Neural progenitor cell (in vitro differentiated cells): ENCODE measurements around the gene SPTBN4. TPM values are rescaled to one million over a fixed set of nuclear protein-coding genes. Genes with fewer than 3 reads are reported as not detected.
"Not testable (repeated sequence)": the region's sequence is repeated elsewhere in the genome, so short reads cannot be mapped to it uniquely, and the experiment has no call there.

ENCODE experiments used
- DNase-seq: peaks from one replicate; pipeline ENCODE4 v3.0.0-alpha.2; 2016; ENCODE audit warnings: low spot score
- H2AFZ ChIP-seq: fragments of 200-600 bp; sonication (generic); replicated peaks from 2 replicates; pipeline ENCODE4 v1.6.1; 2016; ENCODE audit warnings: antibody characterized with exemption
- H3F3A ChIP-seq: fragments of 200-600 bp; sonication (generic); 2 replicates; pipeline ENCODE4 v1.6.1; 2016; ENCODE audit warnings: antibody characterized with exemption, low read depth
- H3K27ac ChIP-seq: fragments of 200-600 bp; sonication (generic); 2 replicates; pipeline ENCODE4 v1.5.1; 2016; ENCODE audit warnings: mild to moderate bottlenecking
- H3K27me3 ChIP-seq: fragments of 200-600 bp; sonication (generic); 2 replicates; pipeline ENCODE4 v1.6.1; 2016; ENCODE audit warnings: mild to moderate bottlenecking, moderate library complexity
- H3K36me3 ChIP-seq: fragments of 200-600 bp; sonication (generic); 2 replicates; pipeline ENCODE4 v1.5.1; 2016
- H3K4me1 ChIP-seq: fragments of 200-600 bp; sonication (generic); 2 replicates; pipeline ENCODE4 v1.6.1; 2016; ENCODE audit warnings: mixed run types
- H3K4me2 ChIP-seq: fragments of 200-600 bp; sonication (generic); 2 replicates; pipeline ENCODE4 v1.6.1; 2016
- H3K4me3 ChIP-seq: fragments of 200-600 bp; sonication (generic); 2 replicates; pipeline ENCODE4 v1.5.1; 2016
- H3K79me2 ChIP-seq: fragments of 200-600 bp; sonication (generic); 2 replicates; pipeline ENCODE4 v1.6.1; 2016; ENCODE audit warnings: low read depth
- H3K9ac ChIP-seq: fragments of 200-600 bp; sonication (generic); 2 replicates; pipeline ENCODE4 v1.6.1; 2016
- H3K9me3 ChIP-seq: fragments of 200-600 bp; sonication (generic); 2 replicates; pipeline ENCODE4 v1.5.1; 2016; ENCODE audit warnings: low read depth
- H4K20me1 ChIP-seq: fragments of 200-600 bp; sonication (generic); 2 replicates; pipeline ENCODE4 v1.6.1; 2016; ENCODE audit warnings: low read depth
- H3K27ac Mint-ChIP-seq: 3 replicates; pipeline ENCODE4 v1.8.0; 2021; ENCODE audit warnings: mixed read lengths
- H3K27me3 Mint-ChIP-seq: 2 replicates; pipeline ENCODE4 v1.8.0; 2022; ENCODE audit warnings: low read depth, mild to moderate bottlenecking, inconsistent platforms, moderate library complexity, mixed read lengths; ENCODE audit not compliant: insufficient read depth
- H3K36me3 Mint-ChIP-seq: 3 replicates; pipeline ENCODE4 v1.8.0; 2021; ENCODE audit warnings: mixed read lengths
- H3K4me1 Mint-ChIP-seq: 3 replicates; pipeline ENCODE4 v1.8.0; 2021; ENCODE audit warnings: mixed read lengths
- H3K4me3 Mint-ChIP-seq: 3 replicates; pipeline ENCODE4 v1.8.0; 2021; ENCODE audit warnings: mild to moderate bottlenecking, moderate library complexity, mixed read lengths
- H3K9me3 Mint-ChIP-seq: 3 replicates; pipeline ENCODE4 v1.8.0; 2020; ENCODE audit warnings: mixed read lengths
- EZH2 ChIP-seq: fragments of 200-600 bp; sonication (generic); IDR thresholded peaks from 2 replicates; pipeline ENCODE4 v1.6.1; 2017; ENCODE audit warnings: antibody characterized with exemption, mild to moderate bottlenecking, moderate library complexity
- EZH2phosphoT487 ChIP-seq: fragments of 200-600 bp; sonication (generic); IDR thresholded peaks from 2 replicates; pipeline ENCODE4 v1.6.1; 2017; ENCODE audit warnings: antibody characterized with exemption
- total RNA-seq: library from RNA; depleted of rRNA; stranded (reverse); fragments of >200 nt; gene quantifications from 2 replicates; pipeline ENCODE4 v1.2.3, GENCODE V29; 2015; ENCODE audit warnings: low replicate concordance
- TF ChIP-seq, protein P1 (sequence below): fragments of 200-600 bp; sonication (generic); IDR thresholded peaks from 2 replicates; pipeline ENCODE4 v1.5.1; 2017; ENCODE audit warnings: antibody characterized with exemption, mild to moderate bottlenecking

The SPTBN4 gene
- total RNA-seq, 1 donor from 2014 or later = 2.5 TPM

DNA sequence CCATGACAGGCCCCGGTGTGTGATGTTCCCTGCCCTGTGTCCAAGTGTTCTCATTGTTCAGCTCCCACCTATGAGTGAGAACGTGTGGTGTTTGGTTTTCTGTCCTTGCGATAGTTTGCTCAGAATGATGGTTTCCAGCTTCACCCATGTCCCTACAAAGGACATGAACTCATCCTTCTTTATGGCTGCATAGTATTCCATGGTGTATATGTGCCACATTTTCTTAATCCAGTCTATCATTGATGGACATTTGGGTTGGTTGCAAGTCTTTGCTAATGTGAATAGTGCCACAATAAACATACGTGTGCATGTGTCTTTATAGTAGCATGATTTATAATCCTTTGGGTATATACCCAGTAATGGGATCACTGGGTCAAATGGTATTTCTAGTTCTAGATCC is 80.4 kb downstream of the SPTBN4 start:
- not testable (repeated sequence) for H3K4me3 ChIP-seq, H3K27ac ChIP-seq, H3K4me1 Mint-ChIP-seq, H3K9ac ChIP-seq, H3K9me3 Mint-ChIP-seq, H3K9me3 ChIP-seq, H3K79me2 ChIP-seq, H3K36me3 Mint-ChIP-seq, H3F3A ChIP-seq, H4K20me1 ChIP-seq, H2AFZ ChIP-seq, H3K36me3 ChIP-seq, H3K4me1 ChIP-seq, H3K27ac Mint-ChIP-seq, H3K4me2 ChIP-seq, H3K4me3 Mint-ChIP-seq, DNase-seq
- H3K27me3 ChIP-seq = peaks cover 42% of the 10 kb centered on the region
- H3K27me3 Mint-ChIP-seq = peaks cover 24% of the 10 kb centered on the region

DNA sequence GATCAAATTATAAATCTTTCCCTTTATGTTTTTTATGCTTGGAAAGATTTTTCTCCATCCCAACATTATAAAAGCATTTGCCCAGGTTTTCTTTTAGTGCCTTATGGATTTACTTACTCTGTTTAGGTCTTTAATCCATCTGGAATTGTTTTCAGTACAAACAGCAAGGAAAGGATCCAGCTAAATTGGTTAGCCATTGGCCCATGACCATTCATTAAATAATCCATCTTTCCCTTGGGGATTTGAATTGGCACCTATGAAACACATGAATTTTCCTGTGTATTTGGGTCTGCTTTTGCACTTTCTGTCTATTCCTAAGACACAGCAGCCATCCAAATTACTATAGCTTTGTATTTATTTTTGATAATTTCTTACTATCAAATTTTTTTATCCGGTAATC is 81.0 kb downstream of the SPTBN4 start:
- H3K4me3 ChIP-seq = no peak overlapping the region
- H3K9me3 Mint-ChIP-seq = peaks cover 3% of the 10 kb centered on the region
- H4K20me1 ChIP-seq = no peaks in the 10 kb centered on the region
- H3K4me1 Mint-ChIP-seq = peaks cover 9% of the 10 kb centered on the region
- H3K36me3 ChIP-seq = no peaks in the 10 kb centered on the region
- TF ChIP-seq EZH2 = no peak
- TF ChIP-seq, protein P1, sequence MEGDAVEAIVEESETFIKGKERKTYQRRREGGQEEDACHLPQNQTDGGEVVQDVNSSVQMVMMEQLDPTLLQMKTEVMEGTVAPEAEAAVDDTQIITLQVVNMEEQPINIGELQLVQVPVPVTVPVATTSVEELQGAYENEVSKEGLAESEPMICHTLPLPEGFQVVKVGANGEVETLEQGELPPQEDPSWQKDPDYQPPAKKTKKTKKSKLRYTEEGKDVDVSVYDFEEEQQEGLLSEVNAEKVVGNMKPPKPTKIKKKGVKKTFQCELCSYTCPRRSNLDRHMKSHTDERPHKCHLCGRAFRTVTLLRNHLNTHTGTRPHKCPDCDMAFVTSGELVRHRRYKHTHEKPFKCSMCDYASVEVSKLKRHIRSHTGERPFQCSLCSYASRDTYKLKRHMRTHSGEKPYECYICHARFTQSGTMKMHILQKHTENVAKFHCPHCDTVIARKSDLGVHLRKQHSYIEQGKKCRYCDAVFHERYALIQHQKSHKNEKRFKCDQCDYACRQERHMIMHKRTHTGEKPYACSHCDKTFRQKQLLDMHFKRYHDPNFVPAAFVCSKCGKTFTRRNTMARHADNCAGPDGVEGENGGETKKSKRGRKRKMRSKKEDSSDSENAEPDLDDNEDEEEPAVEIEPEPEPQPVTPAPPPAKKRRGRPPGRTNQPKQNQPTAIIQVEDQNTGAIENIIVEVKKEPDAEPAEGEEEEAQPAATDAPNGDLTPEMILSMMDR = no peak
- no peak for TF ChIP-seq EZH2phosphoT487
- no peak overlapping the region for H3K4me2 ChIP-seq
- no peak overlapping the region for H3K27ac Mint-ChIP-seq
- no peaks in the 10 kb centered on the region for H3K79me2 ChIP-seq
- no peaks in the 10 kb centered on the region for H3K9me3 ChIP-seq
- H3K27ac ChIP-seq = no peak overlapping the region
- H3F3A ChIP-seq = peaks cover 5% of the 10 kb centered on the region
- no peak overlapping the region for H3K4me3 Mint-ChIP-seq
- peaks cover 4% of the 10 kb centered on the region for H3K4me1 ChIP-seq
- no peak overlapping the region for H3K9ac ChIP-seq
- H2AFZ ChIP-seq = no peak overlapping the region
- H3K27me3 Mint-ChIP-seq = peaks cover 20% of the 10 kb centered on the region
- DNase-seq = no peak
- H3K27me3 ChIP-seq = peaks cover 48% of the 10 kb centered on the region
- no peaks in the 10 kb centered on the region for H3K36me3 Mint-ChIP-seq

DNA sequence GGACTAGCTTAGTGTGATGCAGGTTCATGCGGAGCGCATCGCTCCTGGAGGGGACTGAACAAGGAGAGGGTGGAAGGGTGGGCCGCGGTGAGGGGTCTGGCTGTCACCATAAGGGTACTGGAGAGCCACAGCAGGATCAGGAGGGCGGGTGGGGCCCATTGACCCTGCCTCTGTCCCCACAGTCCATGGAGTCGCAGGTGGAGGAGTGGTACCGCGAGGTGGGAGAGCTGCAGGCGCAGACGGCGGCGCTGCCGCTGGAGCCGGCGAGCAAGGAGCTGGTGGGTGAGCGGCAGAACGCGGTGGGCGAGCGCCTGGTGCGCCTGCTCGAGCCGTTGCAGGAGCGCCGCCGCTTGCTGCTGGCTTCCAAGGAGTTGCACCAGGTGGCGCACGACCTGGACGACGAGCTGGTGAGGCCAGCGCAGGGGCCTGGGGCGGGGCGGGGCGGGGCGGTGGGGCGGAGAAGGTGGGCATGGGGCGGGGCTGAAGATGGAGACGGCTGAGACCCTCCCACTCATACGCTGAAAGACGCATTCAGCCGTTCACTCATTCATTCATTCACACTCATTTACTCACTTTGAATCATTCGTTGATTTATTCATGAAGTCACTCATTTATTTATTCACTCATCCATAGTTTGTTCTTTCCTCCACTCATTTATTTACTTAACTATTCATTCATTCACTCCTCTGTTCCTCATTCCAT is 82.4 kb downstream of the SPTBN4 start:
- H3K4me3 ChIP-seq = peak overlapping the region; percentile 40
- peak; percentile 96 for DNase-seq
- no peaks in the 10 kb centered on the region for H3K9me3 ChIP-seq
- peaks cover 58% of the 10 kb centered on the region for H3K27me3 ChIP-seq
- H4K20me1 ChIP-seq = no peaks in the 10 kb centered on the region
- no peaks in the 10 kb centered on the region for H3K36me3 Mint-ChIP-seq
- peaks cover 15% of the 10 kb centered on the region for H3F3A ChIP-seq
- H3K4me2 ChIP-seq = peak overlapping the region; percentile 78
- H3K36me3 ChIP-seq = no peaks in the 10 kb centered on the region
- no peak overlapping the region for H3K27ac Mint-ChIP-seq
- peak overlapping the region; percentile 85 for H2AFZ ChIP-seq
- H3K27ac ChIP-seq = no peak overlapping the region
- no peak for TF ChIP-seq EZH2
- TF ChIP-seq, protein P1 = peak; percentile 70
- H3K9me3 Mint-ChIP-seq = peaks cover 3% of the 10 kb centered on the region
- H3K27me3 Mint-ChIP-seq = peaks cover 22% of the 10 kb centered on the region
- H3K79me2 ChIP-seq = no peaks in the 10 kb centered on the region
- peaks cover 9% of the 10 kb centered on the region for H3K4me1 Mint-ChIP-seq
- H3K9ac ChIP-seq = no peak overlapping the region
- peaks cover 8% of the 10 kb centered on the region for H3K4me1 ChIP-seq
- peak overlapping the region; percentile 79 for H3K4me3 Mint-ChIP-seq

DNA sequence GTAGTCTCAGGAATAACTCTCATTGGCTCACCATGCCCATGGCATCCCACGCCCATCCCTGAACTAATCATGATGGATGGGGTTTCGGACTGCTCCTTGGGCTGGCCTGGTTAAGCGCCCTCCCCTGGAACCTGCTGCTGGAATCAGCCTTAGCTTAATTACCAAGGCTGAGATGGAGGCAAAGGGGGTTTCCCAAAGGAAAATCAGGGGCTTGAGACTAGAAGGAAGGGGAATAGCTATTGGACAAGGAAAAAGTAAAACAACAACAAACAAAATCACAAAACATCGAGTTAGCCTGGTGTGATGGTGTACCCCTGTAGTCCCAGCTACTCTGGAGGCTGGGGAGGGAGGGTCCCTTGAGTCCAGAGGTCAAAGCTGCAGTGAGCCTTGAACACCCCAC is 84.2 kb downstream of the SPTBN4 start:
- H3K27me3 ChIP-seq = peaks cover 76% of the 10 kb centered on the region
- Mint-ChIP-seq H3K36me3 (no peaks in the 10 kb centered on the region), H3K4me3 (no peak overlapping the region), H3K4me1 (peaks cover 9% of the 10 kb centered on the region), H3K27me3 (peaks cover 30% of the 10 kb centered on the region), H3K9me3 (peaks cover 3% of the 10 kb centered on the region), H3K27ac (no peak overlapping the region)
- no peak overlapping the region for H3K4me3 ChIP-seq
- no peak overlapping the region for H3K4me2 ChIP-seq
- peaks cover 12% of the 10 kb centered on the region for H3K4me1 ChIP-seq
- no peak for DNase-seq
- no peak overlapping the region for H2AFZ ChIP-seq
- no peak overlapping the region for H3K27ac ChIP-seq
- H3K9me3 ChIP-seq = no peaks in the 10 kb centered on the region
- H3K79me2 ChIP-seq = no peaks in the 10 kb centered on the region
- TF ChIP-seq, protein P1 = no peak
- no peak for TF ChIP-seq EZH2phosphoT487
- TF ChIP-seq EZH2 = no peak
- H3K9ac ChIP-seq = no peak overlapping the region
- peaks cover 16% of the 10 kb centered on the region for H3F3A ChIP-seq
- no peaks in the 10 kb centered on the region for H3K36me3 ChIP-seq
- H4K20me1 ChIP-seq = peaks cover 4% of the 10 kb centered on the region
